Measurements from ENCODE around the gene DCAF8. TPM values are rescaled to one million over a fixed set of nuclear protein-coding genes. Genes with fewer than 3 reads are reported as not detected.
"Not testable (repeated sequence)": the region's sequence is repeated elsewhere in the genome, so short reads cannot be mapped to it uniquely, and the experiment has no call there.

Gene DCAF8
- 137 TPM for total RNA-seq

DNA sequence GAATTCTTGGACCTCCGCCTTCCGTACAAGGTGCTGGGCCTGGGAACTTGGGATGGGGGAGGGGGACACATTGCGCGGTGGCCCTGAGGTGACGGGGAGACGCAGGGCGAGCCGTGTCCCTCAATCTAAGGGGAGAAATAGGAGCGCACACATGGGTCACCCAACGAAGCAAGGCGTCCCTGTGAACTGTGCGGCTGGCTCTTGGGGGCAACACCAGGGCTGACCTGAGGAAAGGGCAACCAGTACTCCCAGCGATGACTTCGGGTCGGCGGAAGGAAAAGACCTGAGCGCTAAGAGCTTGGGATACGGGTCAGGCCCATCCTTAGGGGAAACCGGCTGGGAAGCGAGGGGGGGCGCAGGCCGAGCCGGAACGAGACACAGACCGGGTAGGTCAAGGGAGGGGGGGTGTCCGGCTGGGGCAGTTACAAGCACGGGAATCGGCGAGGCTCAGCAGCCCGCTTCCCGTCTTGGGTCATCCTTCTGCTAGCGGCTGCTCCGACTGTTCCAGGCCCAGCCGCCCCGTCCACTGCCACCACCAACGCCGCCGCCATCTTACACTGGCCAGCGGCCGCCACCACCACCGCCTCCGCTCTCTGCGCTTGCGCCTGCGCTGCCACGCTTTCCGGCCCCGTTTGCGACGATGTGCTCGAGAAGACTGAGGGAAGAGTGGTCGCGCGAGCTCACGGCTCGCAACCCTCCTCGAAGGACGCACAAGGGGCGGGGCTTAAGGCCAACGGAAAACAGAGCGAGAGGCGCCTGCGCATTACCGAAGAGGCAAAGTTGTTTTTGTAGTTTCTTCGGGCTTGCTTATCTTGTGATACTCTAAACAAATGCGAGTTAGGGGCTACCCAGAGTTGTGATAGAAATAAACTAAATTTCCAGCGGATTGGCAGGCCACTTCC is at the start of gene DCAF8:
DCAF8 (minus strand) TSS at position 657 of the 902 bp plus-strand sequence. CDS start 18,541 bp downstream, outside the sequence.
- DNase-seq (ENCODE audit: low spot score), result peak; percentile 98

DNA sequence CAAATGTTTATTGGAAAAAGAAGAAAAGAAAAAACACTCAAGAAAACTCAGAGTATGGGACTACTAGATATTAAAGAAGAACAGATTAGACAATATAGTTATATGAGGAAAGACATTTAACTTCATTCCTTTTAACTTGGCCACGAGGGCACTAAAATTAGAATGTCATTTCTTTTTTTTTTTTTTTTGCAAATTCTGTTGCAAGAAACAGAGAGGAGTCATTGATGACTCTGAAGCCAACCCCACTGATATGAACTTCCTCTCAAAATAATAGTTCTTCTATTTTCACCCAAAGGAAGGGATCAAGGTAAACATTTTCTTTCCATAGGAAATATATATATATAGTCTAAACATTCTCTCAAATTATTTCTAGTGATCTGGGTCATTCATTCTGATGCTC is 47.2 kb upstream of the DCAF8 start:
- no peak for DNase-seq (ENCODE audit: low spot score)

DNA sequence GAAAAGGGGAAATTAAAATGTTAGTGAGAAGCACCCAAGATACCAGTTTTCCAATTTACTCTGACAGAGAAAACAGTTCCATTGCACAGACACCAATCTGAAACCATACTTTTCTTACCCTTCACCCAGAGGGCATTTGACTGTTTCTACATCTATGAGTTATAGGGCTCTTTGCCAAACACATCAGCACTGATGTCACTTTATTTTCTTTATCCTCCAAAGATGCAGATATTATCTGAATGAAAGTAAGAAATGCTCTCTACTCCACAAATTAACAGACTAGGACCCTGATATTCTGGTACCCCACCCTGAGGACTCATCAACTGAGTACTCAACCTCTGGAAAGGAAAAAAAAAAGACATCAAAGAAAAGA is 46.8 kb upstream of the DCAF8 start:
- no peak for DNase-seq (ENCODE audit: low spot score)

DNA sequence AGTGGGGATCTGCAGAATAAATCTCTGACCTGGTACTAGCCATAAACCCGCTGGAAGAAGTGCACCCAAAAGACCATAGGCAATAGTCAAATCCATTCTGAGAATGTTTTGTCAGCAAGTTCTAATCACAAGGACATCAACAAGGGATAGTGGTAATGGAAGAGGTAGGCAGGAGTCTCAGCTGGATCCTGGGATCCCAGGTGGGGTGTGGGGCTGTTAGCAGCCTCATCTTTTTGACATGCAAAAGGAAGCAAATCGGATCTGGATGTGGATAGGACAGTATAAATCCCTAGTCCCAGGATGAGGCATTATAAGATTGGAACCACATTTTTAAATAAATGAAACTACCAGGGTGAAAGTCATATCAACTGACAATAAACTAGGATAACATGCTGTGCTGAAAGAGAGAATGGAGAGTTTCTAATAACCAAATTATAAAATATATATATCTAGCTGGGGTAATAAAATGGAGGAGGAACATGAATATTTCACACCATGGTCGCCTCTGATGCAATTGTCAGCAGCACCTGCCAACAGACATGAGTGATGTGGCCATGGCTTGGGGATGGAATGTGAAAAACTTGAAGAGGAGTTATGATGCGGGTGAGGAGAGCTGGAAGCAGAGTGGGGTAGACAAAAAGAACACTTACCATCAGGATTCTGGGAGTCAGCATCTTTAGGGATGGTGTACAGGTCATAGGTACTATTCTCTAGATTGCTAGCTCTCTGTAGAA is 46.3 kb upstream of the DCAF8 start:
- DNase-seq (ENCODE audit: low spot score), result no peak

DNA sequence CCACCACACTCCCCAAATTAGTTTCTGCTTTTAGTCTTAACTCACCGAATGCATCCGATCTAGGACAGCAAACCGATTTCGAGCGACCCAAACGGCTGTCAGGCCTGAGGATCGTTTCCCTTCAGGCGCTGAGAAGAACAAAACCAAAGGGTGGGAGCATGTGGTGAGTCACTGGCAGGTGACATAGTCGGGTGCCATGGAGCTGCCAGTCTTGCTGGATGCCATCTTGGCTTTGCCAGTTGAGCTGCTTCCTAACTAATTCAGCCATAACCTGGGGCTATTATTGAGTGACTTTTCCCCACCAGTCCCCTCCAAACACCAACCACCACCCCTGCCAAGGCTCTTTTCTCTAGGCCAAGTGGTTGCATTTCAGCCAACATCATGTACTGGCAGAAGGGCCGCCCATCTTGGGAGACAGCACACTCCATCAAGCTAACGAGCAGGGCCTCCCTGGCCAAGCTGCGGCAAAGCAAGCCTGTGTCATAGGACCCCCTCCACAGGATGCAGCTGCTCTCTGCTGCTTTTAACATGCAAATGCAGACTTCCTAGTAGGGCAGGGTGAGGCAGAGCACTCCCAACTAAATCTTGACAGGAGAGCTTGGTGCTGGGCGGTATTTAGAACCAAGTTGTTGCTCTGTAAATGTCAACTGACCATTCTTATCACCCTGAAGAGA is 44.9 kb upstream of the DCAF8 start:
- no peak for DNase-seq (ENCODE audit: low spot score)

DNA sequence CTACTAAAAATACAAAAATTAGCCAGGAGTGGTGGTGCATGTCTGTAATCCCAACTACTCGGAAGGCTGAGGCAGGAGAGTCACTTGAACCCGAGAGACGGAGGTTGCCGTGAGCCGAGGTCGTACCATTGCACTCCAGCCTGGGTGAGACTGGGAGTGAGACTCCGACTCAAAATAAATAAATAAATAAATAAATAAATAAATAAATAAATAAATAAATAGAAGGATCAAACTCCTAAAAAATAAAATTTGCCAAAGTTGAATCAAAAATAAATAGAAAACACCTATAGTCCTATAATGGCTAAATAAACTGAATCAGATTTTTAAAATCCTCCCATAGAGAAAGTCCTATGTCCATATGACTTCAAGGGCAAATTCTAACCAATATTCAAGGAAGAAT is 37.8 kb upstream of the DCAF8 start:
- no peak for DNase-seq (ENCODE audit: low spot score)

DNA sequence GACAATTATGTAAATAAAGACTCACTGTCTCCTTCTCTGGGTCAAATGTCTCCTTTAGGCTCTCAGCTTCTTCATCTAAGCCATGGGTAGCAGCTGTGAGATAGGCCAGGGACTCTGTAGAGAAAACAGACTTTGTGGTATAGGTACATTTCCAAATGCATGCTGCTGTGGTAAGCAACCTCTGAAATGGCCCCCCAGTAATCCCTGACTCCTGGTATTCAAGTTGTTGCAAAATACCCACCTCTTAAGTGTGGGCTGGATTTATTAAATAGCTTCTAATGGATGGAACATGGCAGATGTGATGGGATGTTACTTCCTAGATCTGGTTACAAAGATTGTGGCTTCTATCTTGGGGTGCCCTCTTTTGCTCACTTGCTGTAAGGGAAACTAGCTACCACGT is 33.7 kb upstream of the DCAF8 start:
- DNase-seq (ENCODE audit: low spot score), result no peak

DNA sequence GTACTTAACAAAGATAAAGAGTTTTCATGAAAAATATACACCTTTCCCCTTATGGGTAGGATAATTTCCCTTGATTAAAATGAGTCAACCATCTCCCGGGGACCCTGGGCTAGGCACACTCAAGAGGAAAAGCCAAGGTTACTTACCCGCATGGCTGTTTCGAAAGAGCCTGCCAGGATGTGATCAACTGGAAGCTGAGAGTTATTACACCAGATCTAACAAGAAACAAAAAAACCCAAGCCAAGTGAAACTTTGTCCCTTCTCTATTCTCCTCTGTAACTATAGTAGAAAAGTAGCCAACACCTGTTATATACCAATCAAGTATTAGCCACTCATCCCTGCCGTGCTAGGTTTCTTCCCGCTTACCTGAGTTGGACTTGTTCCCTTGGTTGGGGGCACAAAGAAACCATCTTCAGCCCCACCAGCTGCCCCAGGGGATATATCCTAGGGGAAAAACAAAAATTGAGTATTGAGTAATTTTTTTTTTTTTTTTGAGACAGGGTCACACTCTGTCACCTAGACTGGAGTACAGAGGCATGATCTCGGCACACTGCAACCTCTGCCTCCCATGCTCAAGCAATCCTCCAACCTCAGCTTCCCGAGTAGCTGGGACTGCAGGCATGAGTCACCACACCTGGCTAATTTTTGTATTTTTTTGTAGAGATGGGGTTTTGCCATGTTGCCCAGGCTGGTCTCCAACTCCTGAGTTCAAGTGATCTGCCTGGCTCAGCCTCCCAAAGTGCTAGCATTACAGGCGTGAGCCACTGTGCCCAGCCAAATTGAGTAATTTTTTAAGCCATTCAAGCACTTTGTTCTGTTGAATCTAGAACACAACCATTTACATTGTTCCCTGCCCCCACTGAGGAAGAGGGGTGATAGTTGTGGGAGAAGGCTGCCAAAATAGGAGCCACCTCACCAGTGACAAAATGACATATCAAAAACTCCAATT is 30.9 kb upstream of the DCAF8 start:
- DNase-seq (ENCODE audit: low spot score), result no peak

DNA sequence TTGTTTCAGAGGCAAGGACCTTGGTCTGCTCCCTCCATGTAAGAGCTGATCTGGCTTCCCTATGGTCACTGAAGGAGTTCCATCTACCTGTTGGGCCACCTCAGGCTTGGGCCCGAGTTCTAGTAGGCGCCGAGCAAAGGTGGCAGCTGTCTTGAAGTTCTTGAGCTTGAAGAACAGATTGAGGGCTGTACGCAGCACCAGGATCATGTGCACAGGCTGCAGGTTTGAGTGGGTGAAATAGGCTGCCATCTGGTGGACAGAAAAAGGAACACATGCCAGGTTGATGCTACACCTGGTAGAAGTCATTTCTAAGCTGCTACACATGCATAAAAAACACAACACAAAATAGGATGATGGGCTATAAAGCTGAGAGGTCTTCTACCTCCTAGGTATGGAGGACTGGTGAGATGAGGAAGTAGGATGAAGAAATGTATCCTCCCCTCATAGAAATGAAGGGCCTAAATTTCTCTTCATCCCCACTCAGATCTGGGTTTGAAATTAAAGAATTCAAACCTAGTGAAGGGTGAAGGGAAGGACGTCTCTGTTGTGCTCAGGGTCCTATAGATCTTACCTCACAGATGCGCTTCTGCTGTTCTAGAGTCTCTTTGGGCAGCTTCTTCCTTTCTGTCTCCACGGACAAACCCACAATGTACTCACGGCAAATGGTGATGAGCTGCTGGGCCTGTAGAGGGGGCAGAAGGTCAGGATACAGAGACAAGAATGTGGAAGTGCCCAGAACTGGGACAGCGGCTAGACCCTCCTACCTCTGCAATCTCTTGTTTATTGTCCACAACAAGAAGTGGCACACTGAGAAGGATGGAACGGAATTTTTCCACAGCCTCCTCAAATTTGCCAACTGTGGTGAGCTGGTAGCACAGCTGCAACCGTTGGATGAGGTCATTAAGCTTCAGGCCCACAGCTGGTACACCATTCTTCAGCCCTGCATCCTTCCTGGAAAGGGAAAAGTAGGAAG is 29.2 kb upstream of the DCAF8 start:
- DNase-seq (ENCODE audit: low spot score), result peak; percentile 72

DNA sequence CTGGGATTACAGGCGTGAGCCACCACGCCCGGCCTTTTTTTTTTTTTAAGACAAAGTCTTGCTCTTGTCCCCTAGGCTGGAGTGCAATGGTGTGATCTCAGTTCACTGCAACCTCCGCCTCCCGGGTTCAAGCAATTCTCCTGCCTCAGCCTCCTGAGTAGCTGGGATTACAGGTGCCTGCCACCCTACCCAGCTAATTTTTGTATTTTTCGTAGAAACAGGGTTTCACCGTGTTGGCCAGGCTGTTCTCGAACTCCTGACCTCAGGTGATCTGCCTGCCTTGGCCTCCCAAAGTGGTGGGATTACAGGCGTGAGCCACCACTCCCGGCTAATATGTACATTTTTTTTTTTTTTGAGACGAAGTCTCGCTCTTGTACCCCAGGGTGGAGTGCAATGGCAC is 25.4 kb upstream of the DCAF8 start:
- not testable (repeated sequence) for DNase-seq (ENCODE audit: low spot score)

DNA sequence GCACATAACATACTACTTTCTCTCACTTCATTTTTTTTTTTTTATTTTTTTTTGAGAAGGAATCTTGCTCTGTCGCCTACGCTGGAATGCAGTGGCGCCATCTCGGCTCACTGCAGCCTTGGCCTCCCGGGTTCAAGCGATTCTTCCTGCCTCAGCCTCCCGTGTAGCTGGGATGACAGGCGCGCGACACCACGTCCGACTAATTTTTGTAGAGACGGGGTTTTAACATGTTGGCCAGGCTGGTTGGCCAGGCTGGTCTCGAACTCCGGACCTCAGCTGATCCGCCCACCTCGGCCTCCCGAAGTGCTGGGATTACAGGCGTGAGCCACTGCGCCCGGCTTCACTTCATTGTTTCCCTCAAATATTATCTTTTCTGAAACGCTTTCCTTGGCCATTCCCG is 23.2 kb upstream of the DCAF8 start:
- no peak for DNase-seq (ENCODE audit: low spot score)

DNA sequence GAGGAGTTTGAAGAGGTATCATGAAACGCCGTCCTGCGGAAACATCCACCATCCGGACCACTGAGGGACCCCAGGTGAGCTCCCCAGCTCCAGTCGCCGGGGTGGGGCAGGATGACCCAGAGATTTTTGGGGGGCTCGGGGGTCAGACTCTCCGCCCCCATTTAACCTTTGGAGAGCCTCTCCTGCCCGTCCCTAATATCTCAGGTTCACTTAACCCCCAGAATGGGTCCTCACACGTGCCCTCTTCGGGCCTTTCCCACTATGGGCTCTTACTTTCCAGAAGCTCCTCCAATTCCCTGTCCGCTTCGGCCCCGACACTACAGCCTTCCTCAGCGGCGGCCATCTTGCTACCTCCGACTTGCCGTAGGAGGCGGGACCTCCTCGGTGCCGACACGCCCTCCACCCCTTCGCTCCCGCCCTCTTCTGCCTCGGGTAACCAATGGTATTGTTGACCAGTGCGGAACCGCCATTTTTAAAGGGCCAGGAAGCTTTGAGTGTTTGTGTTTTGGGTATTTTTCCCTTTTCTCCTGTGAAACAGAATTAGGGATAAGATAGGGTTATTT is 22.5 kb upstream of the DCAF8 start, which contains the start of gene PEX19:
PEX19 (minus strand) TSS at position 352 of the 563 bp plus-strand sequence; CDS start at position 343, 9 bp downstream.
- peak; percentile 97 for DNase-seq (ENCODE audit: low spot score)

DNA sequence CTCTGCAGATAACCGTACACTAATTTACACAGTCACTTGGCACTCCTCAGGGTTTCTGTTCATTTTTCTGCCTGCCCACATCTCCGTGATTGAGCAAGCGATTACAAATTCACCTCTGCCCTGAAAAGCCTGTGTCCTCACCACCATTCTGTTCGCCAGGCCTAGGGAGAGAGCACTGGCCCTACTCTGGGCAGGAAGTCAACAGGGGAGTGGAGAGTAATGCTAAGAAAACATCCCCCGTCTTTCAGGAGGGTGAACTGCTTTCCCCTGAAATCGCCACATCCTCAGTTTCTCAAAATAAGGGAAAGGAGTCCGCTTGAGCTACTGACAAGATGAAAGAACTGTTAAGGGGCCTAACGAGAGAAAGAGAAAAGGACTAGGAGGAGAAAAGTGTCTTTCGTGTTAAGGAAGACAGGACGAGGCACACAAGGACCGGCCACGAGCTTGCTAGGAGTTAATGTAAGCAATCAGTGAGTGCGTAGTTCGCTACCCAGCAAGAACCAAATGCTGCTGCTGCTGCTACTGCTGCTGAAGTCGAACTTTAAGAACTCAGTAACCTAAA is 22.0 kb upstream of the DCAF8 start:
- peak; percentile 57 for DNase-seq (ENCODE audit: low spot score)

DNA sequence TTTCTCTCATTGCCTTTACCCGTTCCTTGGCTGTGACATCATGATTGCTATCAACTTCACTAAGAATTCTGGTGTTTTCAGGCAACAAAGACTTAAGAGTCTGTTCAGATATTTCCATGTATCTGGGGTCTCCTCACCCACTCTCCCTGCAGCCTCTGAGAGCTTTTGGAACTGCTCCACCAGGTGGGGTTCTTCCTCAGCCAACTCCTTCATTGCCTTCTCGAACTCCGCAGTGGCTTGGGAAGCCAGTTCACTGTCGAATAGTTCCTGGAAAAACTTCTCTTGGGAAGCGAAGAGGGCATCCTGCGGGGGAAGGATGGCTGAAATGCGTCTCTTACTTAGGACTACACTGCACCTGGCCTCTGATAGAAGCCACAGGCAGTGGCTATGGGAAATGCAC is 20.5 kb upstream of the DCAF8 start:
- DNase-seq (ENCODE audit: low spot score), result no peak

DNA sequence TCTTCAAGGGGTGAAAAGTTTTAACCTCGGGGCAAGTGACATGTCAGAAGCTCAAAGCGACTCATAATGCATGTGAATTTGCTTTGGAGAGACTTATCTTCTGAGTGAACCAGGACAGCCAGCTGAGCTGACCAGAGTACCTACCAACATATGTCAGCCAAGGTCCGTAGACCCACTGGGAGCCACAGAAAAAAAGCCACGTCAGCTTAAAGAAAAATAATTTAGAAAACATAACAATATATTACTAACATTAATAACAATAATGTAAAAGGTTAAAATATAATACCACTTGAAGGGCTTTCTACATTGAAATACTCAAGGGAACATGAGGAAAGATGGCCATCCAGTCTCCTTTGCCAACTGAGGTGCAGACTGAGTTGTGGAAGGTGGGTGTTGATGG is 15.6 kb upstream of the DCAF8 start:
- DNase-seq (ENCODE audit: low spot score), result no peak

DNA sequence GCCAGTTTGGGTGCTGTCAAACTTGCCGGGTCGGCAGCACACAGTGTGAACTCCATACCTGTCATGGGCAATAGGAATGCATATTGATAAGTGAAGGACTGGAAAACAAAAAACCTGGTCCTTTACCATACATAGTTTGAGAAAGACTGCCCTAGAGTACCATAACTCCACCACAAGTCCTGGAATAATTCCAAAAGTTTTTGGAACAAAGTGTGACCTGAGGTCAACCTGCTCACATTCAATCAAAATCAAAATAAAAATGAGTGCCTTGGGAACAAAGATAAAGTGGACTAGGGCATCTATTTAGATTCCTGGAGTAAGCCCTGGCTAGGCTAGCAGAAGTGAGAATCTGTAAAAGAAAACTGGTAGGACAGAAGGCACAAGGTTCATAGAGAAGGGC is 15.0 kb upstream of the DCAF8 start:
- no peak for DNase-seq (ENCODE audit: low spot score)

DNA sequence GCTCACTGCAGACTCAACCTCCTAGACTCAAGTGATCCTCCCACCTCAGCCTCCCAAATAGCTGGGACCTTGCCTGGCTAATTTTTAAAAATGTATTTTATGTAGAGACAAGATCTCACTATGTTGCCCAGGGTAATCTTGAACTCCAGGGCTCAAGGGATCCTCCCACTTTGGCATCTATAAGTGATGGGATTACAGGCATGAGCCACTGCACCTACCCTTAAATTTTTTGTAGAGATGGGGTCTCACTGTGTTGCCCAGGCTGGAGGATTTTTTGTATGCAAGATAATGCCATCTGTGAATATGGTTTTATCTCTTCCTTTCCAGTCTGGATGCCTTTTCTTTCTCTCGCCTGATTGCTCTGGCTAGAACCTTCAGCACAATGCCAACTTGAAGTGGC is 8.7 kb upstream of the DCAF8 start:
- DNase-seq (ENCODE audit: low spot score), result no peak

DNA sequence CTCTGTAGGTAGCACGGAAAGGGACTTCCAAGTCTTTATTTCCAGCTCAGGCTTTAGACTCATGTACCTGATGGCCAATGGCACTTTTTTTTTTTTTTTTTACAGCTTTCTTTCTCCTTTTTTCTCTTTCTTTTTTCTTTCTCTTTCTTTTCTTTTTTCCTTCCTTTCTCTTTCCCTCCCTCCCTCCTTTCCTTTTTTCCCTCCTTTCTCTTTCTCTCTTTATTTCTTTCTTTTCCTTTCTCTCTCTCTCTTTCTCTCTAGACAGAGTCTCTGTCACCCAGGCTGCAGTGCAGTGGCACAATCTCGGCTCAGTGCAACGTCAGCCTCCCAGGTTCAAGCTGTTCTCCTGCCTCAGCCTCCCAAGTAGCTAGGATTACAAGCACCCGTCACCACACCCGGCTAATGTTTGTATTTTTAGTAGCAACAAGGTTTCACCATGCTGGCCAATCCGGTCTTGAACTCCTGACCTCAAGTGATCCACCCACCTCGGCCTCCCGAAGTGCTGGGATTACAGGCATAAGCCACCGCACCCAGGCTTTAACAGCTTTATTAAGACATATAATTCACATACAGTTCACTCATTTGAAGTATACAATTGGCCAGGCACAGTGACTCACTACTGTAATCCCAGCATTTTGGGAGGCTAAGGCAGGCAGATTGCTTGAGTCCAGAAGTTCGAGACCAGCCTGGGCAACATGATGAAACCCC is 5.1 kb upstream of the DCAF8 start:
- no peak for DNase-seq (ENCODE audit: low spot score)
